NCI-H748 (cell line): Measurements from ENCODE around the gene LY6G5C.

ENCODE experiments used
- DNase-seq: peaks from one replicate; lab custom pipeline; 2025; ENCODE audit not compliant: unreplicated experiment; lab: John Stamatoyannopoulos, UW

LY6G5C gene

GRCh38 chr6:31642798-31643570 lies 37.9 kb downstream of the LY6G5C start:
- no peak for DNase-seq

DNA sequence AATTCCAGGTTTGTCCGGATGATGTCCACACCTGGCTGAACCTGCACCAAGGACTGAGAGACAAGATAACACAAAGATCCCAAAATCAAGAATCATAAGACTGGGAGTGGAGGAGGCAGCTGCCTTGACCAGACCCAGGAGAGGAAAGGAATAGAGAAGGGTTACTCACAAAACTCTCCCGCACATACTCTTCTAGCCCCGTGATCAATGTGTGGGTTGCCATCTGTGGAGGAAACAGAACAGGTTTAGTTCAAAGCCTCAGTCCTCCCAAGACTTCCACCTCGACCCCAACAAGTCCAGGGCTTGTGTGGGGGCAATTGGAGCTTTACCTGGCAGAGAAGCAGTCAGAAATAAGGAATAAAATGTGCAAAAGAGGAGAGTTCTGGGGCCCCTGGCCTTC lies 39.5 kb downstream of the LY6G5C start:
- DNase-seq: no peak

GRCh38 chr6:31640612-31641011 lies 40.3 kb downstream of the LY6G5C start:
- no peak for DNase-seq

DNA sequence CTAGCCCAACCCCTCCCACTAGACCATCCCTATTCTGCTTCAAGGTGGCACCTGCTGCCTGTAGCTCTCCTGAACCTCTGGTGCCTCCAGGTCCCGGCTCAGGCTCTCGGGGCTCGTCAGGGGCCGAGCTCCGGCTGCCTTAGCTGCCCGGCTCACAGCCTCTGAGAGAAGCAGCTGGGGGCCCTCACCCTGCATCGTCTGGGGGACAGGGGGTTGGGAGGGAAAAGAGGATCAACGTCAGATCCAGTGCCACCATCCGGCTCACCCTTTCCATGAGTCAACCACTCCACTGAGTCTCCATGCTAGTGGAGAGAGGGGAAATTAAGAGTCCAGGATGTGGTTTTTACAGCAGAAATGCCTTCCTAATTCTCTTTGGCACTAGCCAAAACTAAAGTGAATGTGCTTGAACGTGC lies 41.4 kb downstream of the LY6G5C start:
- DNase-seq: no peak

DNA sequence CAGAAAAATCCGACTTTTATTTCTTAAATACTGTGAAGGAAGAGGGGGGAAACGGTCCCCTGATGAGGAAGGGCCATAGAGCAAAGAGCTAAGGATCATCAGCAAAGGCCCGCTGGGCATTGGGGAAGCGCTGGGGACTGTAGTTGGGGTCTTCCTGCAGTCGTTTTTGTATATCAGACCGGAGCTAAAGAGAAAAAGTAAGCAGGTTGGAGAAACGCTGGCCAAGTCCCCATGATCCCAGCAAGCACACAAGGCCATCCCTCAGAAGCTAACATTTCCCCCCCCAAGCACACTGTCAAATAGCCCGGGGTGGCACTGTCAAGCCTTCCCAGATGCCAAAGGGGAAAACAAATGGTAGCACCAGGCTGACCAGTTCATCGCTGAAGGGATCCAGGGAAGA lies 41.8 kb downstream of the LY6G5C start:
- no peak for DNase-seq

GRCh38 chr6:31636698-31637596 lies 43.9 kb downstream of the LY6G5C start:
- DNase-seq: no peak

- no peak for DNase-seq
Measured at GRCh38 chr6:31634969-31635575, 45.8 kb downstream of the LY6G5C start.

- DNase-seq: no peak
Measured at GRCh38 chr6:31634131-31634530, 46.7 kb downstream of the LY6G5C start.

DNA sequence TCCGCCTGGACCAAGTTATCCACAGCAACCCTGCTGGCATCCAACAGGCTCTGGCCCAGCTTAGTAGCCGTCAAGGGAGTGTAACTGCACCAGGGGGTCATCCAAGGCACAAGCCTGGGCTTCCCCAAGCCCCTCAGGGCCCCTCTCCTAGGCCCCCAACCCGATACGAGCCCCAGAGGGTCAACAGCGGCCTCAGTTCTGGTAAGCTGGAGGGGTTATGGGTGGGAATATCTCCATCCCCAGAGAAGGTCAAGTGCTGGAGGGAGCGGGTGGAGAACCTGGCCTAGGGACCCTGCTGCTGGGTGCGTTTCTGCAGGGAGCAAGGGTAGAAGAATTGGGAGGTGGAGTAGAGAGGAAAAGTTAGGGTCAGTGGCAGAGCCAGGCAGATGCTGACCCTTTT lies 47.4 kb downstream of the LY6G5C start:
- DNase-seq: no peak

- no peak for DNase-seq
Measured at GRCh38 chr6:31632279-31632946, 48.5 kb downstream of the LY6G5C start.

DNA sequence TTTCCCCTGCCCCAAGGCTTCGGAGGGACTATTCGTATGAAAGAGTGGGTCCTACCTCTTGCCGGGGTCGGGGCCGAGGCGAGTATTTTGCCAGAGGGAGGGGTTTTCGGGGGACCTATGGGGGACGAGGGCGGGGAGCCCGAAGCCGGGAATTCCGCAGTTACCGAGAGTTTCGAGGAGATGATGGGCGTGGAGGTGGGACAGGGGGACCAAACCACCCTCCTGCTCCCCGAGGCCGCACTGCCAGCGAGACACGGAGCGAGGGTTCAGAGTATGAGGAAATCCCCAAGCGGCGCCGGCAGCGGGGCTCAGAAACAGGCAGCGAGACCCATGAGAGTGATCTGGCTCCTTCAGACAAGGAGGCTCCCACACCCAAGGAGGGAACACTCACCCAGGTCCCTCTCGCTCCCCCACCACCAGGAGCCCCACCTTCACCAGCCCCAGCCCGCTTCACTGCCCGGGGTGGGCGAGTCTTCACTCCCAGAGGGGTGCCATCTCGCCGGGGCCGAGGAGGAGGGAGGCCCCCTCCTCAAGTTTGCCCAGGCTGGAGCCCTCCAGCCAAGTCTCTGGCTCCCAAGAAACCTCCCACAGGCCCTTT lies 49.1 kb downstream of the LY6G5C start:
- DNase-seq: no peak

- no peak for DNase-seq
Measured at GRCh38 chr6:31631209-31631608, 49.7 kb downstream of the LY6G5C start.

DNA sequence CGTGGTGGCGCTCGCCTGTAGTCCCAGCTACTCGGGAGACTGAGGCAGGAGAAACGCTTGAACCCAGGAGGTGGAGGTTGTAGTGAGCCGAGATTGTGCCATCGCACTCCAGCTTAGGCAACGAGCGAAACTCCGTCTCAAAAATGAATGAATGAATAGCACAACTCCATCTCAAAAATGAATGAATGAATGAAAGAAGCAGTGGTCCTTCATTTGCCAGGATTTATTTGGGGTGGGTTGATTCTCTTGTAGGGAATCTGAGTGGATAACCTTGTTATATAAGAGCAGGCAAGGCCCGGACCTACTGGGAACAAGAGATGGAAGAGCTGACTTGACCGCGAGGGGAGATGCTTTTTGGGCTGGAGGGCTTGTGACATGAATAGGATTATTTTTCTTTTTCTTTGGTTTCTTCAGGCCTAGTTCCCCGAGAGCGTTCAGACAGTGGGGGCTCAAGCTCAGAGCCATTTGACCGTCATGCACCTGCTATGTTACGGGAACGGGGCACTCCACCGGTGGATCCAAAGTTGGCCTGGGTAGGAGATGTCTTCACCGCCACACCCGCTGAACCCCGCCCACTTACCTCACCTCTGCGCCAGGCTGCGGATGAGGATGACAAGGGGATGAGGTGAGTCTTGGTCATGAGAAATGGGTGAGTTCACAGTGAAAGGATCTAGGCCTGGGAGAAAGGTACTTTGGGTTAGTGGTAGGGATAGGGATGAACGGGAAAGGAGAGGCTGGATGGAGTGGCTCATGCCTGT lies 50.5 kb downstream of the LY6G5C start:
- DNase-seq: no peak

GRCh38 chr6:31629014-31629413 lies 51.9 kb downstream of the LY6G5C start:
- no peak for DNase-seq

DNA sequence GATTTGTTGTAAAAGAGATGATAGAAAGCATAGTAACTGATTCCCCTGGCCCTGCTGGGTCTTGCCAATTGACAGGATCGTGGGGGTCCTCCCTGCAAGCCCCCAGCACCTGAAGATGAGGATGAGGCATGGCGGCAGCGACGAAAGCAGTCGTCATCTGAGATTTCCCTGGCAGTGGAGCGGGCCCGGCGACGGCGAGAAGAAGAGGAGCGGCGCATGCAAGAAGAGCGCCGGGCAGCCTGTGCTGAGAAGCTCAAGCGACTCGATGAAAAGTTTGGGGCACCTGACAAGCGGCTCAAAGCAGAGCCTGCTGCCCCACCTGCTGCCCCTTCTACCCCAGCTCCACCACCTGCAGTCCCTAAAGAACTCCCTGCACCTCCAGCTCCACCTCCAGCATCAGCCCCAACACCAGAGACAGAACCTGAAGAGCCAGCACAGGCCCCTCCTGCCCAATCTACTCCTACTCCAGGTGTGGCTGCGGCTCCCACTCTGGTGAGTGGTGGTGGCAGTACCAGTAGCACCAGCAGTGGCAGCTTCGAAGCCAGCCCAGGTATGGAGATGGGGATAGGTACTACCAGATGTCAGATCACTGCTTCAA lies 53.1 kb downstream of the LY6G5C start:
- no peak for DNase-seq

DNA sequence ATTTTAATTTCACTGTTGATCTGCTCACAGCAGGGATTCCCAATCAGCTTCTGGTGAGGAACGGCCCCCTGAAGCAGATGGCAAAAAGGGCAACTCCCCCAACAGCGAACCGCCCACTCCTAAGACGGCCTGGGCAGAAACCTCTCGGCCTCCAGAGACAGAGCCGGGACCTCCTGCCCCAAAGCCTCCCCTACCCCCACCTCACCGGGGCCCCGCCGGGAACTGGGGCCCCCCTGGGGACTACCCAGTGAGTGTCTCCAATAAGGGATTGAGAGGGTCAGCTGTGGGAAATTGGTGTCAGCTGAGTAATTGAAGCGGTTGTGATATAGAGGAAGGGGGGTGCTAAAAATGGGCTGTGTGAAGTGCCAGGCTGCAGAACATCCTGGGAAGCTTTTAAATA lies 53.9 kb downstream of the LY6G5C start:
- no peak for DNase-seq
